Hepatocyte (in vitro differentiated cells): Measurements from ENCODE around the gene AZIN2.

Source experiments
- CTCF ChIP-seq: fragments of 200-600 bp; sonication (generic); IDR thresholded peaks from 2 replicates; pipeline ENCODE4 v1.5.1; 2016; ENCODE audit warnings: antibody characterized with exemption, mild to moderate bottlenecking; ENCODE audit not compliant: poor library complexity
- EZH2 ChIP-seq: fragments of 200-600 bp; sonication (generic); IDR thresholded peaks from 2 replicates; pipeline ENCODE4 v1.6.1; 2016; ENCODE audit warnings: antibody characterized with exemption, mild to moderate bottlenecking, borderline replicate concordance
- EZH2phosphoT487 ChIP-seq: fragments of 200-600 bp; sonication (generic); IDR thresholded peaks from one replicate; pipeline ENCODE4 v1.6.1; 2018; ENCODE audit warnings: antibody characterized with exemption, mild to moderate bottlenecking, low read depth, moderate library complexity; ENCODE audit not compliant: unreplicated experiment, severe bottlenecking

- TF ChIP-seq CTCF: no peak
- TF ChIP-seq EZH2: no peak
- no peak for TF ChIP-seq EZH2phosphoT487
Observed at GRCh38 chr1:33150522-33150921, 69.6 kb downstream of the AZIN2 start.
